Testis (tissue), 2 donors: ENCODE data around the gene CDKL4.

Experiments used
- POLR2A ChIP-seq: fragments of 450-650 bp; IDR thresholded peaks from one replicate; pipeline ENCODE4 v1.6.1; 2017; ENCODE audit warnings: antibody characterized with exemption, mild to moderate bottlenecking, moderate library complexity
- TF ChIP-seq, protein P1 (sequence below), 3 experiments: fragments of 450-650 bp in 2 of 3; fragments of 200-600 bp in 1 of 3; sonication (generic) in 1 of 3; IDR thresholded peaks; one replicate each; pipeline ENCODE4 v1.5.1; 2016 to 2019; ENCODE audit warnings: antibody characterized with exemption in 3 of 3, mild to moderate bottlenecking in 2 of 3, moderate library complexity in 1 of 3

DNA sequence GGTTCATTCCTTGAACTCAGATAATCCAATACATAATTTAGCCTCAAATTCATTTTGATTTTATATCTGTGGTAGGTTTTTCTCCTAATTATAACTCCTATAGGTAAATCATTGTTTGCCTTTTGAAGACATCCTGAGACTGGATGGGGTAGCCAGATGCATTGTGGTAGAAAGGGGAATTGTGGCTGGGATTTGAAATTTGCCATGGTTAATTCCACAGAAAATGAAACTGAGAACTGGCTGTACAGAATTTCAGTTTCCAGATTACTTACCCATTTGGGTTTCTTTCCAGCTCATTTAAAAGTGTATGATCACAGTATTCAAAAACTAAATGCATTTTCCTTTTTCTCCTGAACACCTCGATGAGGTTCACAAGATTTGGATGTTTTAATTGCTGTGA is 18.2 kb downstream of the CDKL4 start:
- no peak for TF ChIP-seq POLR2A
- TF ChIP-seq, protein P1, sequence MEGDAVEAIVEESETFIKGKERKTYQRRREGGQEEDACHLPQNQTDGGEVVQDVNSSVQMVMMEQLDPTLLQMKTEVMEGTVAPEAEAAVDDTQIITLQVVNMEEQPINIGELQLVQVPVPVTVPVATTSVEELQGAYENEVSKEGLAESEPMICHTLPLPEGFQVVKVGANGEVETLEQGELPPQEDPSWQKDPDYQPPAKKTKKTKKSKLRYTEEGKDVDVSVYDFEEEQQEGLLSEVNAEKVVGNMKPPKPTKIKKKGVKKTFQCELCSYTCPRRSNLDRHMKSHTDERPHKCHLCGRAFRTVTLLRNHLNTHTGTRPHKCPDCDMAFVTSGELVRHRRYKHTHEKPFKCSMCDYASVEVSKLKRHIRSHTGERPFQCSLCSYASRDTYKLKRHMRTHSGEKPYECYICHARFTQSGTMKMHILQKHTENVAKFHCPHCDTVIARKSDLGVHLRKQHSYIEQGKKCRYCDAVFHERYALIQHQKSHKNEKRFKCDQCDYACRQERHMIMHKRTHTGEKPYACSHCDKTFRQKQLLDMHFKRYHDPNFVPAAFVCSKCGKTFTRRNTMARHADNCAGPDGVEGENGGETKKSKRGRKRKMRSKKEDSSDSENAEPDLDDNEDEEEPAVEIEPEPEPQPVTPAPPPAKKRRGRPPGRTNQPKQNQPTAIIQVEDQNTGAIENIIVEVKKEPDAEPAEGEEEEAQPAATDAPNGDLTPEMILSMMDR (IDR thresholded peaks at IDR 0.05) = no peak
